Naive thymus-derived CD4-positive, alpha-beta T cell (primary cell): ENCODE results near the gene TBC1D10B. TPM values are rescaled to one million over a fixed set of nuclear protein-coding genes. Genes with fewer than 3 reads are reported as not detected.

Experiments used
- ATAC-seq: fragments of 150-1000 bp; cut with Tn5 transposase; 2 replicates; pipeline ENCODE4 v1.10.0; 2021; ENCODE audit warnings: mild to moderate bottlenecking, moderate library complexity
- CTCF ChIA-PET: fragments of 350-600 bp; sonication (Branson Sonifier 250); formaldehyde crosslinking; loops from one replicate; lab custom pipeline; 2021; ENCODE audit warnings: antibody characterized with exemption; lab: Charles Lee
- POLR2A ChIA-PET: fragments of 350-600 bp; sonication (Branson Sonifier 250); formaldehyde crosslinking; loops from one replicate; lab custom pipeline; 2021; ENCODE audit warnings: antibody characterized with exemption, inconsistent platforms; lab: Charles Lee
- DNase-seq, 9 donors: peaks; one replicate each; pipeline versions ENCODE4 v3.0.0 to v3.0.0-alpha.2; 2020 to 2022; ENCODE audit warnings: mixed read lengths in 1 of 9
- H3K27ac ChIP-seq: one replicate; pipeline ENCODE4 v1.7.0; 2013; ENCODE audit warnings: mild to moderate bottlenecking, low read depth, low read length, moderate library complexity
- H3K27me3 ChIP-seq, 2 donors: one replicate each; pipeline ENCODE4 v1.7.0; 2013; ENCODE audit warnings: low read length in 2 of 2, mild to moderate bottlenecking in 2 of 2, moderate library complexity in 2 of 2; ENCODE audit not compliant: control insufficient read depth in 2 of 2, insufficient read depth in 2 of 2
- H3K36me3 ChIP-seq, 3 experiments: 1 replicate in 2 of 3; 2 replicates in 1 of 3; pipeline ENCODE4 v1.7.0; 2013; ENCODE audit warnings: low read length in 3 of 3, mild to moderate bottlenecking in 3 of 3, moderate library complexity in 1 of 3; ENCODE audit not compliant: insufficient read depth in 3 of 3, control insufficient read depth in 2 of 3
- H3K4me1 ChIP-seq, 2 donors: one replicate each; pipeline ENCODE4 v1.7.0; 2013; ENCODE audit warnings: low read length in 2 of 2, mild to moderate bottlenecking in 2 of 2, moderate library complexity in 1 of 2; ENCODE audit not compliant: control insufficient read depth in 2 of 2, insufficient read depth in 2 of 2
- H3K4me3 ChIP-seq: 2 replicates; pipeline ENCODE4 v1.7.0; 2013; ENCODE audit warnings: mild to moderate bottlenecking, low read length
- H3K9me3 ChIP-seq, 3 experiments: 1 replicate in 2 of 3; 2 replicates in 1 of 3; pipeline ENCODE4 v1.7.0; 2013; ENCODE audit warnings: low read length in 3 of 3; ENCODE audit not compliant: control insufficient read depth in 2 of 3
- H3K27ac Mint-ChIP-seq, 9 donors: one replicate each; pipeline ENCODE4 v1.8.0; 2020 to 2022; ENCODE audit warnings: mixed read lengths in 9 of 9, mild to moderate bottlenecking in 8 of 9, moderate library complexity in 5 of 9, inconsistent platforms in 2 of 9
- H3K27me3 Mint-ChIP-seq, 5 donors: one replicate each; pipeline ENCODE4 v1.8.0; 2021 to 2022; ENCODE audit warnings: mixed read lengths in 5 of 5, mild to moderate bottlenecking in 1 of 5
- H3K36me3 Mint-ChIP-seq, 5 donors: one replicate each; pipeline ENCODE4 v1.8.0; 2020 to 2022; ENCODE audit warnings: mixed read lengths in 5 of 5, mild to moderate bottlenecking in 3 of 5, inconsistent platforms in 1 of 5
- H3K4me1 Mint-ChIP-seq, 7 donors: one replicate each; pipeline ENCODE4 v1.8.0; 2020 to 2022; ENCODE audit warnings: mixed read lengths in 7 of 7, mild to moderate bottlenecking in 3 of 7, inconsistent platforms in 1 of 7
- H3K4me3 Mint-ChIP-seq, 10 donors: one replicate each; pipeline ENCODE4 v1.8.0; 2020 to 2022; ENCODE audit warnings: mild to moderate bottlenecking in 10 of 10, mixed read lengths in 10 of 10, moderate library complexity in 6 of 10, inconsistent platforms in 2 of 10
- H3K9me3 Mint-ChIP-seq, 11 donors: one replicate each; pipeline ENCODE4 v1.8.0; 2020 to 2022; ENCODE audit warnings: mixed read lengths in 11 of 11, mild to moderate bottlenecking in 4 of 11, inconsistent platforms in 1 of 11, moderate library complexity in 1 of 11
- intact Hi-C, 2 donors: fragments of 100-400 bp; cut with micrococcal nuclease; formaldehyde crosslinking; loops; one replicate each; pipeline ENCODE4 v1.15.1; 2023
- polyA plus RNA-seq, 2 donors: library from polyadenylated mRNA; unstranded; fragments of 300-500 nt; fragmentation: Illumina TruSeq; gene quantifications; one replicate each; pipeline ENCODE4 v1.2.3, GENCODE V29; 2021
- total RNA-seq, 6 experiments: library from RNA in 5 of 6; stranded (reverse) in 5 of 6; gene quantifications; 1 replicate in 5 of 6; 2 replicates in 1 of 6; pipeline ENCODE4 v1.2.3 and lab custom pipeline; 2021 to 2026

TBC1D10B gene
- total and polyA plus RNA-seq, 7 experiments from 2014 or later = 7.6 to 70.0 (median 43.8) TPM

- POLR2A ChIA-PET = interaction anchor here (0.5 to 4.3 kb wide), 9 partner anchors 8 to 348 kb away, joined by 3 to 82 read pairs (median 6); partner anchors contain the start of genes CD2BP2, CORO1A, DCTPP1 and SEPTIN1
- CTCF ChIA-PET = interaction anchor here (1.2 kb wide), 1 partner anchor 14 kb away, joined by 5 read pairs; the partner anchor contains the start of gene DCTPP1
- no peak overlapping the region for H3K4me3 ChIP-seq
- no peaks in the 10 kb centered on the region for H3K27me3 Mint-ChIP-seq
- peaks cover 14 to 34% (median 20%) of the 10 kb centered on the region in 7 donors for H3K4me1 Mint-ChIP-seq
- peak overlapping the region in 8 of 9 donors; percentile 6 to 81 (median 71) for H3K27ac Mint-ChIP-seq
- no peaks in the 10 kb centered on the region for H3K9me3 ChIP-seq
- no peak for DNase-seq
- H3K27ac ChIP-seq = no peak overlapping the region
- ATAC-seq = no peak
- peaks cover 6 to 8% of the 10 kb centered on the region in 2 donors for H3K4me1 ChIP-seq
- no peaks in the 10 kb centered on the region for H3K27me3 ChIP-seq
- peaks cover 0 to 17% (median 0%) of the 10 kb centered on the region in 3 experiments for H3K36me3 ChIP-seq
- peaks cover 0 to 13% (median 8%) of the 10 kb centered on the region in 5 donors for H3K36me3 Mint-ChIP-seq
- intact Hi-C loops = loop anchor here (2.0 to 10.0 kb wide), 3 partner anchors 21 to 611 kb away; partner anchors contain the start of genes MAZ (in 1 of the 2), SRCAP (in 1 of the 2) and ZNF48 (in 1 of the 2)
- H3K4me3 Mint-ChIP-seq = peak overlapping the region in 6 of 10 donors; percentile 0 to 46 (median 12)
- H3K9me3 Mint-ChIP-seq = no peaks in the 10 kb centered on the region
Measured at GRCh38 chr16:30416047-30416603, 45.8 kb upstream of the TBC1D10B start.

- Mint-ChIP-seq H3K9me3 (no peaks in the 10 kb centered on the region), H3K36me3 (peaks cover 0 to 5% (median 4%) of the 10 kb centered on the region in 5 donors), H3K4me1 (peaks cover 11 to 40% (median 27%) of the 10 kb centered on the region in 7 donors), H3K27me3 (no peaks in the 10 kb centered on the region), H3K4me3 (no peak overlapping the region), H3K27ac (peak overlapping the region in 1 of 9 donors; percentile 10)
- H3K27me3 ChIP-seq = no peaks in the 10 kb centered on the region
- H3K4me1 ChIP-seq = peaks cover 6 to 14% of the 10 kb centered on the region in 2 donors
- ChIA-PET POLR2A (interaction anchor here (0.6 kb wide), 1 partner anchor 164 kb away, joined by 4 read pairs; no protein-coding TSS in a partner anchor), CTCF (interaction anchor here (0.6 kb wide), 1 partner anchor 40 kb away, joined by 4 read pairs; the partner anchor contains the start of gene MYL11)
- peaks cover 0 to 13% (median 0%) of the 10 kb centered on the region in 3 experiments for H3K36me3 ChIP-seq
- H3K4me3 ChIP-seq = no peak overlapping the region
- intact Hi-C loops = loop anchor here in 1 of 2 donors (10.0 kb wide), 1 partner anchor 609 kb away; the partner anchor contains the start of gene MAZ
- no peak for ATAC-seq
- no peaks in the 10 kb centered on the region for H3K9me3 ChIP-seq
- DNase-seq = no peak
- no peak overlapping the region for H3K27ac ChIP-seq
Measured at GRCh38 chr16:30414159-30414558, 43.9 kb upstream of the TBC1D10B start.

GRCh38 chr16:30413112-30413806, 43.0 kb upstream of the TBC1D10B start:
- ATAC-seq (no peak), DNase-seq (no peak)
- no peaks in the 10 kb centered on the region for H3K9me3 Mint-ChIP-seq
- H3K27ac Mint-ChIP-seq = peak overlapping the region in 1 of 9 donors; percentile 10
- H3K36me3 ChIP-seq = peaks cover 0 to 13% (median 0%) of the 10 kb centered on the region in 3 experiments
- no peaks in the 10 kb centered on the region for H3K27me3 Mint-ChIP-seq
- no peak overlapping the region for H3K27ac ChIP-seq
- H3K4me1 Mint-ChIP-seq = peaks cover 20 to 41% (median 27%) of the 10 kb centered on the region in 7 donors
- peaks cover 0 to 5% (median 4%) of the 10 kb centered on the region in 5 donors for H3K36me3 Mint-ChIP-seq
- POLR2A ChIA-PET = no interaction called here
- H3K9me3 ChIP-seq = no peaks in the 10 kb centered on the region
- H3K4me3 Mint-ChIP-seq = no peak overlapping the region
- no peaks in the 10 kb centered on the region for H3K27me3 ChIP-seq
- intact Hi-C loops = loop anchor here in 1 of 2 donors (10.0 kb wide), 1 partner anchor 608 kb away; the partner anchor contains the start of gene MAZ
- CTCF ChIA-PET = no interaction called here
- H3K4me1 ChIP-seq = peaks cover 2 to 13% of the 10 kb centered on the region in 2 donors
- no peak overlapping the region for H3K4me3 ChIP-seq

GRCh38 chr16:30409125-30410060, 39.1 kb upstream of the TBC1D10B start:
- Mint-ChIP-seq H3K4me1 (peaks cover 21 to 32% (median 27%) of the 10 kb centered on the region in 7 donors), H3K4me3 (peak overlapping the region; percentile 40 to 96 (median 54)), H3K36me3 (peaks cover 0 to 5% (median 4%) of the 10 kb centered on the region in 5 donors), H3K9me3 (peaks cover 0 to 5% (median 0%) of the 10 kb centered on the region in 11 donors), H3K27ac (peak overlapping the region in 8 of 9 donors; percentile 45 to 75 (median 60)), H3K27me3 (peaks cover 0 to 4% (median 0%) of the 10 kb centered on the region in 5 donors)
- H3K4me1 ChIP-seq = peaks cover 0 to 12% of the 10 kb centered on the region in 2 donors
- intact Hi-C loops = loop anchor here (1.0 to 10.0 kb wide), 12 partner anchors 39 to 605 kb away; partner anchors contain the start of genes ALDOA (in 2 of the 2), CD2BP2 (in 1 of the 2), MAPK3 (in 1 of the 2) and MAZ (in 1 of the 2)
- ATAC-seq (peak; percentile 82), DNase-seq (peak; percentile 83 to 96 (median 88))
- peak overlapping the region; percentile 74 for H3K27ac ChIP-seq
- ChIA-PET CTCF (interaction anchor here (0.6 to 2.0 kb wide), 30 partner anchors 9 to 367 kb away, joined by 3 to 13 read pairs (median 4); partner anchors contain the start of genes DCTPP1, SEPTIN1, TBC1D10B and TBX6), POLR2A (interaction anchor here (0.6 to 9.0 kb wide), 17 partner anchors 8 to 437 kb away, joined by 3 to 156 read pairs (median 4); partner anchors contain the start of genes CORO1A, DCTPP1, SEPTIN1 and TBC1D10B)
- no peak overlapping the region for H3K4me3 ChIP-seq
- peaks cover 0 to 13% (median 0%) of the 10 kb centered on the region in 3 experiments for H3K36me3 ChIP-seq
- no peaks in the 10 kb centered on the region for H3K27me3 ChIP-seq
- no peaks in the 10 kb centered on the region for H3K9me3 ChIP-seq

GRCh38 chr16:30407804-30408534, 37.7 kb upstream of the TBC1D10B start:
- Histone ChIP-seq H3K36me3 (peaks cover 0 to 10% (median 0%) of the 10 kb centered on the region in 3 experiments), H3K4me3 (peak overlapping the region; percentile 85), H3K27ac (peak overlapping the region; percentile 74), H3K4me1 (peaks cover 0 to 12% of the 10 kb centered on the region in 2 donors), H3K27me3 (no peaks in the 10 kb centered on the region), H3K9me3 (no peaks in the 10 kb centered on the region)
- H3K4me3 Mint-ChIP-seq = peak overlapping the region; percentile 65 to 100 (median 90)
- peaks cover 0 to 4% (median 0%) of the 10 kb centered on the region in 5 donors for H3K27me3 Mint-ChIP-seq
- DNase-seq = no peak
- H3K4me1 Mint-ChIP-seq = peaks cover 21 to 32% (median 27%) of the 10 kb centered on the region in 7 donors
- peaks cover 0 to 5% (median 4%) of the 10 kb centered on the region in 5 donors for H3K36me3 Mint-ChIP-seq
- ATAC-seq = no peak
- POLR2A ChIA-PET = interaction anchor here (0.6 to 9.0 kb wide), 21 partner anchors 9 to 341 kb away, joined by 3 to 156 read pairs (median 8); partner anchors contain the start of genes CORO1A, DCTPP1, SEPTIN1 and TBC1D10B
- H3K9me3 Mint-ChIP-seq = peaks cover 0 to 5% (median 0%) of the 10 kb centered on the region in 11 donors
- intact Hi-C loops = loop anchor here (1.0 to 10.0 kb wide), 15 partner anchors 9 to 433 kb away; partner anchors contain the start of genes CD2BP2 (in 2 of the 2), MAPK3 (in 2 of the 2), SEPTIN1 (in 2 of the 2) and ZNF48 (in 2 of the 2)
- CTCF ChIA-PET = interaction anchor here (0.5 to 2.7 kb wide), 11 partner anchors 10 to 343 kb away, joined by 3 to 11 read pairs (median 4); partner anchors contain the start of genes FBRS, SEPTIN1, TBC1D10B and ZNF48
- peak overlapping the region; percentile 15 to 78 (median 63) for H3K27ac Mint-ChIP-seq
